Keratinocyte (primary cell): ENCODE measurements around the gene MT4. TPM values are rescaled to one million over a fixed set of nuclear protein-coding genes. Genes with fewer than 3 reads are reported as not detected.

Experiments
- DNase-seq: peaks from one replicate; pipeline ENCODE4 v3.0.0-alpha.2; 2011; ENCODE audit warnings: low read depth, missing footprints, low spot score
- FAIRE-seq: peaks from 2 replicates; lab custom pipeline; 2011; peaks lifted over from hg19 to GRCh38; lab: Jason Lieb, UNC
- H2AFZ ChIP-seq: 2 replicates; pipeline ENCODE4 v1.6.0; 2012; ENCODE audit warnings: low read length, control low read depth, inconsistent platforms; ENCODE audit not compliant: control insufficient read depth
- H3K27ac ChIP-seq: 2 replicates; pipeline ENCODE4 v1.5.1; 2011; ENCODE audit warnings: low read length; ENCODE audit not compliant: control insufficient read depth, insufficient read depth
- H3K27me3 ChIP-seq: 3 replicates; pipeline ENCODE4 v1.6.0; 2011; ENCODE audit warnings: low read length; ENCODE audit not compliant: control insufficient read depth, insufficient read depth; ENCODE audit errors: extremely low read depth
- H3K36me3 ChIP-seq, 2 experiments: 2 replicates in 1 of 2; 3 replicates in 1 of 2; pipeline ENCODE4 v1.5.1; 2011; ENCODE audit warnings: low read length in 2 of 2, mild to moderate bottlenecking in 1 of 2; ENCODE audit not compliant: control insufficient read depth in 2 of 2, insufficient read depth in 2 of 2; ENCODE audit errors: extremely low read depth in 1 of 2
- H3K4me1 ChIP-seq: 3 replicates; pipeline ENCODE4 v1.5.1; 2011; ENCODE audit warnings: low read length; ENCODE audit not compliant: control insufficient read depth, insufficient read depth; ENCODE audit errors: extremely low read depth
- H3K4me2 ChIP-seq: 3 replicates; pipeline ENCODE4 v1.6.0; 2011; ENCODE audit warnings: low read depth, low read length; ENCODE audit not compliant: control insufficient read depth, insufficient read depth; ENCODE audit errors: extremely low read depth
- H3K4me3 ChIP-seq, 3 experiments: fragments of 200-600 bp in 1 of 3; sonication (generic) in 1 of 3; 2 replicates in 2 of 3; 3 replicates in 1 of 3; pipeline ENCODE4 v1.5.1; 2011 to 2016; ENCODE audit warnings: low read length in 3 of 3, mild to moderate bottlenecking in 3 of 3, control low read depth in 2 of 3, inconsistent platforms in 1 of 3, low read depth in 1 of 3, mixed read lengths in 1 of 3, mixed run types in 1 of 3, moderate library complexity in 1 of 3; ENCODE audit not compliant: control insufficient read depth in 2 of 3, insufficient read depth in 2 of 3; ENCODE audit errors: extremely low read depth in 1 of 3
- H3K79me2 ChIP-seq: 2 replicates; pipeline ENCODE4 v1.6.0; 2012; ENCODE audit warnings: low read length; ENCODE audit not compliant: control insufficient read depth, insufficient read depth
- H3K9ac ChIP-seq: 3 replicates; pipeline ENCODE4 v1.6.0; 2011; ENCODE audit warnings: low read length; ENCODE audit not compliant: control insufficient read depth, insufficient read depth; ENCODE audit errors: extremely low read depth
- H3K9me1 ChIP-seq: 3 replicates; pipeline ENCODE4 v1.6.0; 2011; ENCODE audit warnings: low read length; ENCODE audit not compliant: control insufficient read depth, insufficient read depth; ENCODE audit errors: extremely low read depth
- H3K9me3 ChIP-seq: 2 replicates; pipeline ENCODE4 v1.5.1; 2012; ENCODE audit warnings: low read depth, low read length; ENCODE audit not compliant: control insufficient read depth
- H4K20me1 ChIP-seq: 3 replicates; pipeline ENCODE4 v1.6.0; 2011; ENCODE audit warnings: low read length; ENCODE audit not compliant: control insufficient read depth, insufficient read depth; ENCODE audit errors: extremely low read depth
- EZH2 ChIP-seq: IDR thresholded peaks from one replicate; pipeline ENCODE4 v1.6.1; 2012; ENCODE audit warnings: inconsistent platforms, mild to moderate bottlenecking, low read length, moderate library complexity
- dilution Hi-C: fragments of 300-500 bp; cut with MboI; formaldehyde crosslinking; loops from one replicate; pipeline ENCODE4 v1.7.0; 2020; ENCODE audit warnings: low sequenced_read_pairs; ENCODE audit not compliant: extremely low pct_ligation_motif_present
- polyA minus RNA-seq, 3 experiments: library from RNA; depleted of rRNA, polyadenylated mRNA; stranded (reverse); fragments of >200 nt; gene quantifications; 1 replicate in 1 of 3; 2 replicates in 1 of 3; 3 replicates in 1 of 3; pipeline ENCODE4 v1.2.3, GENCODE V29; 2011
- polyA plus RNA-seq, 5 experiments: library from polyadenylated mRNA; depleted of rRNA in 3 of 5; stranded (reverse) in 3 of 5; stranded (forward) in 1 of 5; unstranded in 1 of 5; fragments of >200 nt; gene quantifications; 1 replicate in 1 of 5; 2 replicates in 3 of 5; 3 replicates in 1 of 5; pipeline versions ENCODE4 v1.2.1 to v1.2.3, GENCODE V29; 2011 to 2012; ENCODE audit warnings: missing spikeins in 2 of 5, low read depth in 1 of 5, low replicate concordance in 1 of 5
- TF ChIP-seq, protein P1 (sequence below), 3 experiments: IDR thresholded peaks in 1 of 3; conservative IDR thresholded peaks in 1 of 3; optimal IDR thresholded peaks in 1 of 3; 2 replicates in 2 of 3; 3 replicates in 1 of 3; pipeline versions ENCODE3 to v1.5.1; 2011; ENCODE audit warnings: low read length in 3 of 3, mild to moderate bottlenecking in 3 of 3, moderate library complexity in 2 of 3, control low read depth in 1 of 3, inconsistent platforms in 1 of 3; ENCODE audit not compliant: insufficient read depth in 2 of 3; ENCODE audit errors: extremely low read depth in 1 of 3

Gene MT4
- polyA plus RNA-seq = 0.77 to 2.1 TPM in 2 of 3 replicates, not detected in the other
- polyA plus RNA-seq (2011; ENCODE audit: low read depth) = not detected
- 3.8 TPM in 1 of 2 replicates, not detected in the other for polyA plus RNA-seq (2011; cell fraction: cytosol; rRNA removed)
- not detected in 2 replicates for polyA plus RNA-seq (2011; cell fraction: nucleus; rRNA removed)
- 4.3 TPM in 1 of 2 replicates, not detected in the other for polyA plus RNA-seq (2012; ENCODE audit: low replicate concordance)
- polyA minus RNA-seq = 5.2 TPM in 1 of 3 replicates, not detected in the others
- not detected for polyA minus RNA-seq (2011; cell fraction: cytosol; rRNA and poly(A)+ RNA removed)
- not detected in 2 replicates for polyA minus RNA-seq (2011; cell fraction: nucleus; rRNA and poly(A)+ RNA removed)

DNA sequence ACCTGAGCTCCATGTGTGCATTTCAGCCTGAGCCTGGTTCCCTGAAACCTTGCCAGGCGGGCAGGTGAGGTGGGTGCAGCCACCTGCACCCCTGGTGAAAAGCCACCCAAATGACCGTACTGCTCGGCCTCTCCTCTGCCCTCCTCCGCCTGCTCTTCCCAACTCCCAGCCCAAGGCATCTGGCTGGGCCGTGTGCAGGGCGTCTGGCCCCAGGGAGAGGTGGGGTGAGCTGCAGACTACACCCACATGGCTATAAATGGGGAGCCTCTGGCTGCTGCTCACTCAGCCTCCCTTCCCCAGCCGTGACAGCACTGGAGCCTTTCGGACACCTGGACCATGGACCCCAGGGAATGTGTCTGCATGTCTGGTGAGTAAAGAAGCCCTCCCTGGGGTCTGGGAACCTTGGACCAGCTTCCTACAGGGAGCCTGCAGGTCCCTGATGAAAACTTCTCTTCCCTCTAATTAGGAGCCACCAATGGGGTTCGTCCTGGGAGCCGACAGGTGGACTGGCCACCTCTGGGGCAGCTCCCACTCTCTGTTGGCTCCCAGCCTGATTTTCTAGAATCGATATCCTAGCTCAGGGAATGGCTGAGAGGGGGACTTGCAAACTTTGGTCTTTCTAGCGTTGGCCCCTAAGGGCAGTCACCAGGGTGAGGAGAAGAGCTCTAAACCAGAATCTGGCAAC lies at the start of gene MT4:
Gene MT4 (plus strand): TSS at position 281 of the 685 bp plus-strand sequence. CDS start 56 bp downstream, at position 337.
- FAIRE-seq = no peak
- H3K4me1 ChIP-seq = no peaks in the 10 kb centered on the region

DNA sequence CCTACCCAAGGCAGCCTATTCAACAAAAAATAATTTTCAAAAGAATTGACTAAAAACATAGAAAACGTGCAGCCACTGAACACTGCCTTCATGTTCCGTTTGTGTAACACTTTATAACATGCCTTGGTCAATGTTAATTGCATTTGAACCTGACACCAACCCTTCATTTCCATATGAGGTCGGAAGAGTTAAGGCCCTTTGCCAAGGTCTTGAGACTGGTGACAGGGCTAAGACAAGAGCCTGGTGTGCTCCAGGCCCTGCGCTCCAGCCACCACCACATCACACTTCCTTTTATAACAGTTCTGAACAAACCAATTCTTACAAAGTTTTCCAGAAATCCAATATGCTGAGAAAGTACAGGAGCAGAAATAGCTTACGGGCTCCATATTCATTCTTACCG lies 49.2 kb upstream of the MT4 start:
- Histone ChIP-seq H2AFZ (no peak overlapping the region), H3K4me3 (no peak overlapping the region), H4K20me1 (no peaks in the 10 kb centered on the region), H3K79me2 (peaks cover 14% of the 10 kb centered on the region), H3K27ac (no peak overlapping the region), H3K4me2 (no peak overlapping the region), H3K4me1 (peaks cover 32% of the 10 kb centered on the region), H3K9me3 (no peaks in the 10 kb centered on the region), H3K27me3 (no peaks in the 10 kb centered on the region), H3K36me3 (peaks cover 0 to 2% of the 10 kb centered on the region in 2 experiments), H3K9ac (no peak overlapping the region), H3K9me1 (peaks cover 2% of the 10 kb centered on the region)
- no peak for DNase-seq
- dilution Hi-C loops = no loop called here
- TF ChIP-seq, protein P1, sequence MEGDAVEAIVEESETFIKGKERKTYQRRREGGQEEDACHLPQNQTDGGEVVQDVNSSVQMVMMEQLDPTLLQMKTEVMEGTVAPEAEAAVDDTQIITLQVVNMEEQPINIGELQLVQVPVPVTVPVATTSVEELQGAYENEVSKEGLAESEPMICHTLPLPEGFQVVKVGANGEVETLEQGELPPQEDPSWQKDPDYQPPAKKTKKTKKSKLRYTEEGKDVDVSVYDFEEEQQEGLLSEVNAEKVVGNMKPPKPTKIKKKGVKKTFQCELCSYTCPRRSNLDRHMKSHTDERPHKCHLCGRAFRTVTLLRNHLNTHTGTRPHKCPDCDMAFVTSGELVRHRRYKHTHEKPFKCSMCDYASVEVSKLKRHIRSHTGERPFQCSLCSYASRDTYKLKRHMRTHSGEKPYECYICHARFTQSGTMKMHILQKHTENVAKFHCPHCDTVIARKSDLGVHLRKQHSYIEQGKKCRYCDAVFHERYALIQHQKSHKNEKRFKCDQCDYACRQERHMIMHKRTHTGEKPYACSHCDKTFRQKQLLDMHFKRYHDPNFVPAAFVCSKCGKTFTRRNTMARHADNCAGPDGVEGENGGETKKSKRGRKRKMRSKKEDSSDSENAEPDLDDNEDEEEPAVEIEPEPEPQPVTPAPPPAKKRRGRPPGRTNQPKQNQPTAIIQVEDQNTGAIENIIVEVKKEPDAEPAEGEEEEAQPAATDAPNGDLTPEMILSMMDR (optimal IDR thresholded peaks at IDR 0.05 in 1 of 3, IDR thresholded peaks at IDR 0.05 in 1 of 3, conservative IDR thresholded peaks at IDR 0.05 in 1 of 3; ENCODE audit: extremely low read depth in 1 of 3, insufficient read depth in 2 of 3, low read length in 3 of 3) = no peak
- TF ChIP-seq EZH2 = no peak
- no peak for FAIRE-seq

More for the DNA sequence above, at the start of gene MT4:
- H3K4me3 ChIP-seq = no peak within 1 kb of the TSS
- dilution Hi-C loops = no loop called here
- H3K36me3 ChIP-seq = no peaks in the 10 kb centered on the region
- no peak within 1 kb of the TSS for H3K9ac ChIP-seq
- H4K20me1 ChIP-seq = no peaks in the 10 kb centered on the region
- no peaks in the 10 kb centered on the region for H3K9me3 ChIP-seq
- H3K27ac ChIP-seq = no peak within 1 kb of the TSS
- H3K27me3 ChIP-seq = no peaks in the 10 kb centered on the region
- TF ChIP-seq, protein P1 (optimal IDR thresholded peaks at IDR 0.05 in 1 of 3, IDR thresholded peaks at IDR 0.05 in 1 of 3, conservative IDR thresholded peaks at IDR 0.05 in 1 of 3; ENCODE audit: extremely low read depth in 1 of 3, insufficient read depth in 2 of 3, low read length in 3 of 3) = no peak
- TF ChIP-seq EZH2 = no peak
- H3K9me1 ChIP-seq = no peaks in the 10 kb centered on the region
- no peak for DNase-seq
- H3K79me2 ChIP-seq = no peaks in the 10 kb centered on the region
- H3K4me2 ChIP-seq = no peak within 1 kb of the TSS
- H2AFZ ChIP-seq = no peak within 1 kb of the TSS
